Left lung (tissue), 10 donors: ENCODE data around the gene FBXO24. TPM values are rescaled to one million over a fixed set of nuclear protein-coding genes. Genes with fewer than 3 reads are reported as not detected.
A peak's percentile ranks its signal among the peaks of the same experiment; 100 is the strongest.

Experiments used
- ATAC-seq: fragments of 200-7000 bp; cut with Tn5 transposase; one replicate; pipeline ENCODE4 v1.9.1; 2020; ENCODE audit warnings: moderate library complexity
- DNase-seq, 4 donors: peaks; one replicate each; pipeline ENCODE4 v3.0.0-alpha.2; 2013 to 2020
- H3K27ac ChIP-seq, 2 donors: fragments of 200-600 bp; sonication (generic) in 1 of 2; one replicate each; pipeline versions ENCODE4 v1.5.0 to v1.8.0; 2020 to 2021
- H3K27me3 ChIP-seq, 2 donors: fragments of 200-600 bp; sonication (generic) in 1 of 2; one replicate each; pipeline versions ENCODE4 v1.5.0 to v1.8.0; 2020 to 2021
- H3K36me3 ChIP-seq, 2 donors: fragments of 200-600 bp; sonication (generic) in 1 of 2; one replicate each; pipeline versions ENCODE4 v1.5.0 to v1.8.0; 2020 to 2021
- H3K4me1 ChIP-seq, 2 donors: fragments of 200-600 bp; one replicate each; pipeline ENCODE4 v1.8.0; 2021
- H3K4me3 ChIP-seq, 2 donors: fragments of 200-600 bp; sonication (generic) in 1 of 2; one replicate each; pipeline versions ENCODE4 v1.5.0 to v1.8.0; 2020 to 2021; ENCODE audit warnings: mild to moderate bottlenecking in 1 of 2
- H3K9me3 ChIP-seq, 2 donors: fragments of 200-600 bp; sonication (generic) in 1 of 2; one replicate each; pipeline versions ENCODE4 v1.5.0 to v1.8.0; 2020 to 2021
- intact Hi-C, 2 donors: fragments of 100-400 bp; cut with DNase I; formaldehyde crosslinking; loops; one replicate each; pipeline versions ENCODE4 v1.11.2 to v1.14.2; 2022
- polyA plus RNA-seq, 6 donors: library from polyadenylated mRNA; unstranded; fragments of 120-200 nt; gene quantifications; one replicate each; pipeline ENCODE4 v1.2.1, GENCODE V29; 2013; ENCODE audit not compliant: insufficient read length in 6 of 6
- total RNA-seq, 2 donors: library from RNA; stranded (reverse); fragmentation: NEBNext Ultra II Directional; extraction: Animal tissue kit (Norgen Biotek cat#: 25700); gene quantifications; one replicate each; pipeline ENCODE4 v1.2.1, GENCODE V29; 2021
- TF ChIP-seq, protein P1 (sequence below), 2 donors: fragments of 200-600 bp; sonication (generic) in 1 of 2; IDR thresholded peaks; one replicate each; pipeline versions ENCODE4 v1.5.0 to v1.8.0; 2021; ENCODE audit warnings: antibody characterized with exemption in 2 of 2
- donor health status: DM: no; HTN: yes; CAD: no.
- donor health status: DM: no; HTN: no; CAD: no.

The FBXO24 gene
- total and polyA plus RNA-seq, 8 donors: 0.37 to 5.5 (median 4.7) TPM

DNA sequence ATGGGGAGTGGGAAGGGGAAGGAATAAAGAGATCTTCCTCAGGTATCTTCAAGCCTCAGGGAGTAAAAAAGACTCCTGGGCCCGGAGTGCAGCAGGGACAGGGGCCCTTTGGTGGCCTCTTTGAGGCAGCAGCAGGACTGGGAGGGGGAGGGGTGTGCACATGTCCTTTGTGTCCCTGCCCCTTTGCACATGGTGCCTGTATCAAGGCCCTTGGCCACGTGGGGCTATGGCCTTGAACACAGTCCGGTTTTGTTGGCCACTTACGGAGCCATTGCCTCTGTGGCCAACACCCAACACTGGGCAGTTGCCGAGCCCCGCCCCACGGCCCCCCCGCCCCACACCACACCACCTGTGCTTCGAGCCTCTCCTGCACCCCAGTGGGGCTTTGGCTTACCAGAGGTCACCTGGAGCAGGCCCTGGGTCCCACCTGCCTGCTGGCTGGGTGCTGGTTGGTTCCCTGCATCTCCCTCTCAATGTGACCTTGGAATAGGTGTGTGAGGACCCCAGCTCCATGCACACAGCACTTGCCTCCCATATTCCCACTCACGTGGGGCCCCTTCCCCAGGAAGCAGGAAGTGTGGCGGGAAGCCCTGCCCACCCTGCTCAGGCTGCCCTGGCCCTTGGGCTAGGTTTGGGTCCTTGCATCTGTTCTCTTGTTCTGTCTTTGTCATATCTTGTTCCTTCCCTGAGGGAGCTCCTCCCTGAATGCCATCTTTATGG is 17.8 kb upstream of the FBXO24 start:
- peak in 1 of 4 donors; percentile 45 for DNase-seq
- Histone ChIP-seq H3K4me1 (peaks cover 12 to 37% of the 10 kb centered on the region in 2 donors), H3K27me3 (peaks cover 0 to 15% of the 10 kb centered on the region in 2 donors), H3K36me3 (peaks cover 0 to 26% of the 10 kb centered on the region in 2 donors), H3K9me3 (no peaks in the 10 kb centered on the region), H3K27ac (peak overlapping the region in 1 of 2 donors; percentile 18), H3K4me3 (no peak overlapping the region)
- TF ChIP-seq, protein P1, sequence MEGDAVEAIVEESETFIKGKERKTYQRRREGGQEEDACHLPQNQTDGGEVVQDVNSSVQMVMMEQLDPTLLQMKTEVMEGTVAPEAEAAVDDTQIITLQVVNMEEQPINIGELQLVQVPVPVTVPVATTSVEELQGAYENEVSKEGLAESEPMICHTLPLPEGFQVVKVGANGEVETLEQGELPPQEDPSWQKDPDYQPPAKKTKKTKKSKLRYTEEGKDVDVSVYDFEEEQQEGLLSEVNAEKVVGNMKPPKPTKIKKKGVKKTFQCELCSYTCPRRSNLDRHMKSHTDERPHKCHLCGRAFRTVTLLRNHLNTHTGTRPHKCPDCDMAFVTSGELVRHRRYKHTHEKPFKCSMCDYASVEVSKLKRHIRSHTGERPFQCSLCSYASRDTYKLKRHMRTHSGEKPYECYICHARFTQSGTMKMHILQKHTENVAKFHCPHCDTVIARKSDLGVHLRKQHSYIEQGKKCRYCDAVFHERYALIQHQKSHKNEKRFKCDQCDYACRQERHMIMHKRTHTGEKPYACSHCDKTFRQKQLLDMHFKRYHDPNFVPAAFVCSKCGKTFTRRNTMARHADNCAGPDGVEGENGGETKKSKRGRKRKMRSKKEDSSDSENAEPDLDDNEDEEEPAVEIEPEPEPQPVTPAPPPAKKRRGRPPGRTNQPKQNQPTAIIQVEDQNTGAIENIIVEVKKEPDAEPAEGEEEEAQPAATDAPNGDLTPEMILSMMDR (IDR thresholded peaks at IDR 0.05): no peak
- no peak for ATAC-seq
- intact Hi-C loops: loop anchor here in 1 of 2 donors (5.0 kb wide), 1 partner anchor 124 kb away; the partner anchor contains the start of gene GIGYF1

- Histone ChIP-seq H3K4me1 (peaks cover 12 to 34% of the 10 kb centered on the region in 2 donors), H3K27ac (no peak overlapping the region), H3K4me3 (peak overlapping the region; percentile 10 to 16), H3K36me3 (peaks cover 0 to 34% of the 10 kb centered on the region in 2 donors), H3K9me3 (no peaks in the 10 kb centered on the region), H3K27me3 (peaks cover 0 to 15% of the 10 kb centered on the region in 2 donors)
- ATAC-seq (peak; percentile 62), DNase-seq (peak in 3 of 4 donors; percentile 61 to 84 (median 62))
- TF ChIP-seq, protein P1 (IDR thresholded peaks at IDR 0.05): peak; percentile 15 to 41
- intact Hi-C loops: loop anchor here in 1 of 2 donors (5.0 kb wide), 1 partner anchor 123 kb away; the partner anchor contains the start of gene GIGYF1
Observed at GRCh38 chr7:100568896-100569844, 17.0 kb upstream of the FBXO24 start.

DNA sequence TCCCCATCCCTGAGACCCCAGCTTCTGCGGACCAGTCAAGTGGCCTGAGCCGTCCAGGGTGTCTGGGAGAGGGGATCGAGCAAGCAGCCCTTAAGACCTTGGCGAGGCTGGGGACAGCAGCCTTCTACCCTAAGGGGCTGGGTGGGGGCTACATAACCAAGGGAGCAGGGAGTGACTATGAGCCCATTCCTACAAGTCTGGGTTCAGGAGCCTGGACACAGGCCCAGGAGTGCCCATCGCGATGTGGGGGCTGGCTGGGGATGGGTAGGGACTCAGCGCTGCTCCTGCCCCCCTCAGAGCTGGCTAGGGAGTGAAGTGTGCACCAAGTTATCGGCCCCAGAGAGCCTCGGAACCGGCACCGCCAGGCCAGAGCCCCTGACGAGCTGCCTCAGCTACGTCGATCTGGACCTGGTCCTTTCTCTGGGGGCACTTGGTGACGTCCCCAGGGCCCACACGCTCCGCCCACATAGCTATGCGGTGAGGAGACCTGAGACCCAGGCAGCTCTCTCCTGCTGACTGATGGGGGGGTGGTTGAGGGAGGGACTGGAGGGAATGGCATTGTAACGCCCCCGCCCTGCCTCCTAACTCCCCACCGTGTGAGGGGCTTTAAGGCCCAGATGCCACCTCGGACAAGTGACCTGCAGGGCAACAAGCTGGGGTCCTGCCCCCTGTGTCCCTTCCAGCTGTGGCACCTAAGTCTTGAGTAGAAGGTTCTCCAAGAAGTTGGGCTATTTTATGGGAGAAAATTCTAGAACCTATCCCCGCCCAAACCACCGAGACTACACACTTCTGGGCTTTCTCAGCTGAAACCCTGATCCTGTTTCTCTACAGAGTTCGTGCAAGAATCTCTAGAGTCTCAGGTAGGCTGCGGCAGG is 14.9 kb upstream of the FBXO24 start:
- peak in 1 of 4 donors; percentile 63 for DNase-seq
- intact Hi-C loops: no loop called here
- Histone ChIP-seq H3K36me3 (peaks cover 0 to 46% of the 10 kb centered on the region in 2 donors), H3K27me3 (peaks cover 0 to 15% of the 10 kb centered on the region in 2 donors), H3K4me1 (peaks cover 12 to 32% of the 10 kb centered on the region in 2 donors), H3K4me3 (no peak overlapping the region), H3K9me3 (no peaks in the 10 kb centered on the region), H3K27ac (no peak overlapping the region)
- TF ChIP-seq, protein P1 (IDR thresholded peaks at IDR 0.05): no peak
- no peak for ATAC-seq

GRCh38 chr7:100571829-100572116 is 14.4 kb upstream of the FBXO24 start:
- intact Hi-C loops: no loop called here
- peaks cover 12 to 32% of the 10 kb centered on the region in 2 donors for H3K4me1 ChIP-seq
- TF ChIP-seq, protein P1 (IDR thresholded peaks at IDR 0.05): no peak

More at GRCh38 chr7:100571829-100572116, 14.4 kb upstream of the FBXO24 start:
- Histone ChIP-seq H3K27me3 (peaks cover 0 to 15% of the 10 kb centered on the region in 2 donors), H3K4me3 (no peak overlapping the region), H3K36me3 (peaks cover 0 to 51% of the 10 kb centered on the region in 2 donors), H3K27ac (no peak overlapping the region), H3K9me3 (no peaks in the 10 kb centered on the region)
- DNase-seq: peak in 1 of 4 donors; percentile 14
- no peak for ATAC-seq
